Coronary artery (tissue), 2 donors: ENCODE data around the gene CIT.

ENCODE experiments used
- DNase-seq: peaks from one replicate; pipeline ENCODE4 v3.0.0-alpha.2; 2017; ENCODE audit warnings: low spot score
- H3K27ac ChIP-seq, 2 donors: fragments of 200-600 bp; sonication (generic); one replicate each; pipeline ENCODE4 v1.5.1; 2016 to 2019
- H3K4me3 ChIP-seq: fragments of 200-600 bp; sonication (generic); 2 replicates; pipeline ENCODE4 v1.5.1; 2016; ENCODE audit warnings: mild to moderate bottlenecking, moderate library complexity
- TF ChIP-seq, protein P1 (sequence below): fragments of 200-600 bp; sonication (generic); IDR thresholded peaks from one replicate; pipeline ENCODE4 v1.5.1; 2019; ENCODE audit warnings: antibody characterized with exemption

Gene CIT

DNA sequence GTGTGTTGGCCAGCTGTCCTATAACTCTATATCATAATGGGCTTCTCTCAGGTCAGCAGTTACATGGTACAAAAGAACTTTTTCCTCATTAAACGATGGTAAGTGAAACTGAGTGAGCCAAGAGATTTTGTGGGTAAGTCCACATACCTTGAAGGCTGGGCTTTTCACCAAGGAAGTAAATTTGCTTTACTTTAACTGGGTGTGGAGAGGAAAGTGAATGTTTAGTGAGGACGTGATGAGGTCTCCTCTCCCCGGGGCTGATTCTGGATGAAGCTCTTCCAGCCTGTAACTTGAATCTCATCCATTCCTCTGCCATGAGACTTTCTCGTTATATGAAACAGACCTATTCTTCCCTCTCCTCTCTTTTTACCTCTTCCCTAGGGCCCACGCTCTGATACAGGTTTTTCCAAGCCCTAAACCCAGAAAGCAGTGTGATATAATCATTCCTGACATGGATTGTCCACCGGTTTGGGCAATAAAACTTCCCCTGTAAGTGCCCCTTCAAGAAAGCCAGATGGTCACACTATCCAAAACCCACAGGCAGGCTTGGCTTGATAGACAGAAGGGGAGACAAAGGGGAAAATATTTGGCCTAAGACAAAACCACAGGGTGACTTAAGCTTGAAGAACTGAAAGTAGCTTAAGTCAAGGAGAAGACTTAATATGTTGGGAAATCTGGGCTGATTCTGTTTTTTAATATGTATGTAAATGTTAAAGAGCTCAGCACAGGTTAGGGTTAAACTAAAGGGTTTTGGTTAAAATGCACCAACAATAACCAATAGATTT, 50.3 kb downstream of the CIT start:
- no peak for DNase-seq
- TF ChIP-seq, protein P1, sequence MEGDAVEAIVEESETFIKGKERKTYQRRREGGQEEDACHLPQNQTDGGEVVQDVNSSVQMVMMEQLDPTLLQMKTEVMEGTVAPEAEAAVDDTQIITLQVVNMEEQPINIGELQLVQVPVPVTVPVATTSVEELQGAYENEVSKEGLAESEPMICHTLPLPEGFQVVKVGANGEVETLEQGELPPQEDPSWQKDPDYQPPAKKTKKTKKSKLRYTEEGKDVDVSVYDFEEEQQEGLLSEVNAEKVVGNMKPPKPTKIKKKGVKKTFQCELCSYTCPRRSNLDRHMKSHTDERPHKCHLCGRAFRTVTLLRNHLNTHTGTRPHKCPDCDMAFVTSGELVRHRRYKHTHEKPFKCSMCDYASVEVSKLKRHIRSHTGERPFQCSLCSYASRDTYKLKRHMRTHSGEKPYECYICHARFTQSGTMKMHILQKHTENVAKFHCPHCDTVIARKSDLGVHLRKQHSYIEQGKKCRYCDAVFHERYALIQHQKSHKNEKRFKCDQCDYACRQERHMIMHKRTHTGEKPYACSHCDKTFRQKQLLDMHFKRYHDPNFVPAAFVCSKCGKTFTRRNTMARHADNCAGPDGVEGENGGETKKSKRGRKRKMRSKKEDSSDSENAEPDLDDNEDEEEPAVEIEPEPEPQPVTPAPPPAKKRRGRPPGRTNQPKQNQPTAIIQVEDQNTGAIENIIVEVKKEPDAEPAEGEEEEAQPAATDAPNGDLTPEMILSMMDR = no peak
- Histone ChIP-seq H3K27ac (no peak overlapping the region), H3K4me3 (no peak overlapping the region)

DNA sequence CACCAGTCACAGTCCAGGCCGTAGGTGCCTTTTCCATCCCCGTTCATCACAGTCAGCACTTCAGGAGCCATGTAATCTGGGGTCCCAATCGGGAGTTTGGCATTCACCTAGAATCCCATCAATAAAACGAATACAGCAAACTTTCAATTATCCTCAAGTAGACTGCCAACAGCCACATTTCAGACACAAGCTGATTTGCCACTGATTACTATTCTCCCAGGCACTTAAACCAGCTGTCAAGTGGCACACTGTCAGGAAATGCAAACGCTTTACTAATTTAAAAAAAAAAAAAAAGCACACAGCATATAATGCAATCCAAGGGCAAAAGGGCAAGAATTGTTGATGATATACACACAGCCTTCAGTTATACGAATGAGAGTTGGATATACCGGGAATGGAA, 51.9 kb downstream of the CIT start:
- TF ChIP-seq, protein P1 = no peak
- no peak for DNase-seq
- H3K4me3 ChIP-seq = no peak overlapping the region
- no peak overlapping the region for H3K27ac ChIP-seq

DNA sequence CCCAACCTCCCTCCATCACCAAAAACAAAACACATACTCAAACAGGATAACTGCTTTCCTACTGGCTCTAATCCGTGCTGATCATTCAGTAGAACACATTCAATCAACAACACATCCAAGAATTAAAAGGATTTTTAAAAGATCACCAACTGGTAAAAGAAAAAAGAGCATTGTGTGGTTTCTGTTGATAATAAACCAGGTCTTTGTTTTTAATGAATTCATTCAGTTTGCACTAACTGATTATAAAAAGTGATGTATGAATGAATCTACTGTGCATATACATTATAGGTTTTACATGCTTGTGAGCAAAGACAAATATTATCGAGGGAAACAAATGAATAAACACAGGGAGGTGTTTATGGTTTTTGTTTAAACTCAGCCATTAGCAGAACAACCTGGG, 55.1 kb downstream of the CIT start:
- TF ChIP-seq, protein P1 = no peak
- H3K27ac ChIP-seq = no peak overlapping the region
- no peak for DNase-seq
- no peak overlapping the region for H3K4me3 ChIP-seq

DNA sequence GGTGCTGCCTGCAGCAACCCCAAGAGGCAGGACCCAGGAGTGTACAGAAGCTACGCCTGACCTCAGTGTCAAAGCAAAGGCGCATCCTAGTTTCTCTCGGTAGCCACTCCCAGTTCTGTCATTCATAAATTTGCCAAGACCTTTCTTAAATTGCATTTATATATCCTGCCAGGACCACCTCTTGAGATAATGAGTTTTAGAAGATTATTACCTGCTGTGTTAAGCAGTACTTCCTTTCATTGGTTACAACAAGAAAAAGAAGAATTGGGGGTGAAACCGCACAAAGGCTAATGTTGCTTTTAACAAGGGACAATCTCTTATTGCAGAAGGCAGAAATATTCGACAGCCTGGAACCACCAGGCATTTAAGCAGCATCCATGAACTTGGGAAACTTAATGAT, 57.8 kb downstream of the CIT start:
- Histone ChIP-seq H3K4me3 (no peak overlapping the region), H3K27ac (no peak overlapping the region)
- TF ChIP-seq, protein P1 = no peak
- DNase-seq = no peak

DNA sequence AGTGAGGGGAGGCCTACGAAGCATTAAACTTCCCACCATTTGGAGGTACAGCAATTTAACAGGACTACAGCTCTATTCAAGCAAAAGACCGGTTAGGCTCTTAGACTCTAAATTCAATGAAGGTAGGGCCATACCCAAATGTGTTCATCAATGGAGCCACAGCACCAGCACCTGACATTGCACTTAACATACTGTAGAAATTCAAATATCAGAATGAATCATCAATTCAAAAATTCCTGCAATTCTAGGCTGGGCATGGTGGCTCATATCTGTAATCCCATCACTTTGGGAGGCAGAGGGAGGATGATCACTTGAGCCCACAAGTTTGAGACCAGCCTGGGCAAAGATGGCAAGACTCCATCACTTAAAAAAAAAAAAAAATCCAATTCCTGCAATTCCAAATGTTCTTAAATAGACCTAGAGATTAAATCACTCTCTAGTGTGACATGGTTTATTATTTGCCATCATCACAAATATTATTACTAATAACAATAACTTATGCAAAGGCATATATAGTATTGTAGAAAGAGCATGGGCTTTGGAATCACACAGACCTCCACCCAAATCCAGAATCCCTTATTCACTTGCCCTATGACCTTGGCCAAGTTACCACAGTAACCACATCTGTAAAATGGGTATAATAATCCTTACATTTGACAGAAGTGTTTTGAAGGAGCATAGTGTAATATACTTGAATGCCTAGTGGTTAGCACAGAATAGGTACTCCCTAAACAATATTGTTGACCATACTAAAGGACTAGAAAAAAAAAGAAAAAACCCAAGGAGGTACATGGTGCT, 59.4 kb downstream of the CIT start:
- no peak for DNase-seq
- Histone ChIP-seq H3K4me3 (no peak overlapping the region), H3K27ac (no peak overlapping the region)
- TF ChIP-seq, protein P1 = no peak

DNA sequence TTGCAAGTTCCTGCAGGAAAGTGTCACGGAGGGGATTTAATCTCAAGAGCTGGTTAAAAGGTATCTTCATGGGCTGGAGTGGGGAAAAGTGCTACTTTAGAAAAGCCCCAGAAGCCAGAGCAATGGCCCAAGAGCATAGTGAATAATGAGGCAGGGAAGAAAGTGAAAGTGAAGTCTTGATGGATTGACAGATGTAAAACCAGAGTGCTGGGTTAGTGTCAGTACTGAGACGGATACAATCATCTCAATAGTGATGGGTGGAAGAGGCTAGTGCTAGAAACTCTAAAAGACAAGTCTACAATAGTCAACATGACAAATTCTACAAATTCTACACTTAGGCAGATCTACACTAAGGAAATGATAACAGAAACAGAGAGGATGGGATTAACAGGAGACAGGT, 68.1 kb downstream of the CIT start:
- no peak overlapping the region for H3K27ac ChIP-seq
- H3K4me3 ChIP-seq = no peak overlapping the region
- TF ChIP-seq, protein P1 = no peak
- DNase-seq = no peak
